PC-3 (cell line): ENCODE measurements around the gene MITF. TPM values are rescaled to one million over a fixed set of nuclear protein-coding genes. Genes with fewer than 3 reads are reported as not detected.

Experiments used
- ATAC-seq: fragments of 200-7000 bp; cut with Tn5 transposase; 2 replicates; pipeline ENCODE4 v1.9.1; 2020; ENCODE audit warnings: mild to moderate bottlenecking, moderate library complexity
- BruUV-seq: library from RNA; stranded (reverse); fragments of 400-500 nt; replicated peaks from 2 replicates; lab custom pipeline; 2021; lab: Mats Ljungman, UMichigan
- CTCF ChIA-PET: fragments of 300-600 bp; sonication (Branson Sonifier 250); formaldehyde crosslinking; loops from one replicate; lab custom pipeline; 2022; ENCODE audit warnings: antibody characterized with exemption; lab: Charles Lee
- POLR2A ChIA-PET: fragments of 300-600 bp; sonication (Branson Sonifier 250); formaldehyde crosslinking; loops from one replicate; lab custom pipeline; 2022; ENCODE audit warnings: antibody characterized with exemption; ENCODE audit not compliant: unreplicated experiment; lab: Charles Lee
- DNase-seq: peaks from one replicate; pipeline ENCODE4 v3.0.0-alpha.2; 2015
- H2AFZ ChIP-seq: fragments of 300-600 bp; sonication (generic); 2 replicates; pipeline ENCODE4 v1.6.0; 2016; ENCODE audit warnings: antibody characterized with exemption, low read length
- H3F3A ChIP-seq: fragments of 300-600 bp; sonication (generic); one replicate; pipeline ENCODE4 v1.6.0; 2017; ENCODE audit warnings: antibody characterized with exemption, low read length, control low read depth, mild to moderate bottlenecking; ENCODE audit not compliant: unreplicated experiment
- H3K27ac ChIP-seq: fragments of 300-600 bp; sonication (generic); 2 replicates; pipeline ENCODE4 v1.5.1; 2016; ENCODE audit warnings: mild to moderate bottlenecking, low read length
- H3K27me3 ChIP-seq: fragments of 300-600 bp; sonication (generic); 2 replicates; pipeline ENCODE4 v1.6.1; 2016; ENCODE audit warnings: low read length, mixed read lengths
- H3K36me3 ChIP-seq: fragments of 300-600 bp; sonication (generic); 2 replicates; pipeline ENCODE4 v1.6.1; 2016; ENCODE audit warnings: low read depth, mixed run types, low read length, mixed read lengths
- H3K4me1 ChIP-seq: fragments of 300-600 bp; sonication (generic); 2 replicates; pipeline ENCODE4 v1.5.1; 2016; ENCODE audit warnings: low read length; ENCODE audit not compliant: insufficient read depth
- H3K4me2 ChIP-seq: fragments of 300-600 bp; sonication (generic); 2 replicates; pipeline ENCODE4 v1.6.0; 2016; ENCODE audit warnings: low read length
- H3K4me3 ChIP-seq: fragments of 300-600 bp; sonication (generic); 2 replicates; pipeline ENCODE4 v1.5.1; 2016; ENCODE audit warnings: mild to moderate bottlenecking, low read length, mixed read lengths
- H3K79me2 ChIP-seq: fragments of 300-600 bp; sonication (generic); 2 replicates; pipeline ENCODE4 v1.6.1; 2017; ENCODE audit warnings: low read length, mixed read lengths
- H3K9ac ChIP-seq: fragments of 300-600 bp; sonication (generic); 2 replicates; pipeline ENCODE4 v1.6.0; 2016; ENCODE audit warnings: mild to moderate bottlenecking, low read length
- H3K9me2 ChIP-seq: fragments of 300-600 bp; sonication (generic); replicated peaks from 2 replicates; pipeline ENCODE4 v1.6.1; 2016; ENCODE audit warnings: mixed run types, low read length, mixed read lengths
- H3K9me3 ChIP-seq: fragments of 300-600 bp; sonication (generic); 2 replicates; pipeline ENCODE4 v1.6.1; 2016; ENCODE audit warnings: low read length, mixed read lengths
- H4K20me1 ChIP-seq: fragments of 300-600 bp; sonication (generic); 2 replicates; pipeline ENCODE4 v1.6.1; 2016; ENCODE audit warnings: low read length, mixed read lengths
- CTCF ChIP-seq: fragments of 300-600 bp; sonication (generic); conservative IDR thresholded peaks from 2 replicates; pipeline ENCODE4 v1.5.1; 2017; ENCODE audit warnings: antibody characterized with exemption, low read depth, mild to moderate bottlenecking, low read length
- EZH2 ChIP-seq: fragments of 300-600 bp; sonication (generic); IDR thresholded peaks from one replicate; pipeline ENCODE4 v1.6.1; 2017; ENCODE audit warnings: antibody characterized with exemption, mild to moderate bottlenecking, low read length; ENCODE audit not compliant: unreplicated experiment
- EZH2phosphoT487 ChIP-seq: fragments of 300-600 bp; sonication (generic); IDR thresholded peaks from 2 replicates; pipeline ENCODE4 v1.6.1; 2018; ENCODE audit warnings: mild to moderate bottlenecking, antibody characterized with exemption, low read length, borderline replicate concordance
- intact Hi-C: fragments of 100-400 bp; cut with micrococcal nuclease; formaldehyde crosslinking; loops from 2 replicates; pipeline ENCODE4 v1.9.0; 2023
- total RNA-seq: library from RNA; depleted of rRNA; stranded (reverse); fragments of >200 nt; gene quantifications from 2 replicates; pipeline ENCODE4 v1.2.3, GENCODE V29; 2014

The MITF gene
- total RNA-seq, 1 experiment from 2014 or later: 7.6 TPM

- no peaks in the 10 kb centered on the region for H3K9me2 ChIP-seq
- H3K9ac ChIP-seq: no peak overlapping the region
- no peaks in the 10 kb centered on the region for H3F3A ChIP-seq
- TF ChIP-seq CTCF: no peak
- TF ChIP-seq EZH2: no peak
- TF ChIP-seq EZH2phosphoT487: no peak
- no peaks in the 10 kb centered on the region for H3K9me3 ChIP-seq
- no peaks in the 10 kb centered on the region for H3K36me3 ChIP-seq
- no peaks in the 10 kb centered on the region for H3K79me2 ChIP-seq
- H4K20me1 ChIP-seq: no peaks in the 10 kb centered on the region
- H3K4me3 ChIP-seq: no peak overlapping the region
- ATAC-seq: no peak
- BruUV-seq: no TSS peak
- ChIA-PET POLR2A (no interaction called here), CTCF (no interaction called here)
- no peak for DNase-seq
- H3K27me3 ChIP-seq: no peaks in the 10 kb centered on the region
- no peaks in the 10 kb centered on the region; the same call in 1 of the 2 replicates for H3K4me1 ChIP-seq
- no peak overlapping the region for H3K4me2 ChIP-seq
- intact Hi-C loops: no loop called here
- no peak overlapping the region for H3K27ac ChIP-seq
- H2AFZ ChIP-seq: no peak overlapping the region
Measured at GRCh38 chr3:70003119-70003518, 263.9 kb downstream of the MITF start.

- Histone ChIP-seq H3F3A (no peaks in the 10 kb centered on the region), H3K4me3 (no peak overlapping the region), H3K27ac (no peak overlapping the region), H3K9ac (no peak overlapping the region), H3K27me3 (no peaks in the 10 kb centered on the region), H4K20me1 (no peaks in the 10 kb centered on the region), H3K9me2 (no peaks in the 10 kb centered on the region), H3K36me3 (no peaks in the 10 kb centered on the region), H3K4me2 (no peak overlapping the region), H3K79me2 (no peaks in the 10 kb centered on the region), H3K9me3 (no peaks in the 10 kb centered on the region), H2AFZ (no peak overlapping the region), H3K4me1 (no peaks in the 10 kb centered on the region)
- CTCF ChIA-PET: no interaction called here
- no peak for TF ChIP-seq EZH2
- no peak for TF ChIP-seq EZH2phosphoT487
- no peak for TF ChIP-seq CTCF
- BruUV-seq: no TSS peak
- no peak for DNase-seq
- ATAC-seq: no peak
- POLR2A ChIA-PET: no interaction called here
- intact Hi-C loops: no loop called here
Measured at GRCh38 chr3:70006089-70006488, 266.8 kb downstream of the MITF start.

DNA sequence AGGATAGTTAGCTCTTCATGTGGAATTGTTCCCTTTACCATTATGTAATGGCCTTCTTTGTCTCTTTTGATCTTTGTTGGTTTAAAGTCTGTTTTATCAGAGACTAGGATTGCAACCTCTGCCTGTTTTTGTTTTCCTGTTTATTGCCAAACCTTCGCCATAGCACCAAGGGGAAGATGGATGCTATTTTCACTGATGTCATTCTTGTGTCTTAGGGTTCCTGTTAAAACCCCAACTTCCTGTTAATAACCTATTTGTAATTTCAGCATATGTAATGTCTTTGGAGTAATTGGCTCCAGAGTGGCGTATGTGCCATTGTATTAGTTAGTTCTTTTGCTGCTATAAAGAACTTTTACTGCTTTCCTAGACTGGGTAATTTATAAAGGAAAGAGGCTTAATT is 271.1 kb downstream of the MITF start:
- Histone ChIP-seq H3F3A (no peaks in the 10 kb centered on the region), H2AFZ (no peak overlapping the region), H3K9ac (no peak overlapping the region), H3K4me1 (no peaks in the 10 kb centered on the region), H3K4me2 (no peak overlapping the region), H3K79me2 (no peaks in the 10 kb centered on the region), H3K27me3 (no peaks in the 10 kb centered on the region), H3K4me3 (no peak overlapping the region), H3K27ac (no peak overlapping the region), H3K9me3 (no peaks in the 10 kb centered on the region), H3K36me3 (no peaks in the 10 kb centered on the region), H4K20me1 (no peaks in the 10 kb centered on the region), H3K9me2 (no peaks in the 10 kb centered on the region)
- no TSS peak for BruUV-seq
- DNase-seq (no peak), ATAC-seq (no peak)
- CTCF ChIA-PET: no interaction called here
- POLR2A ChIA-PET: no interaction called here
- TF ChIP-seq EZH2phosphoT487 (no peak), EZH2 (no peak), CTCF (no peak)
- intact Hi-C loops: no loop called here
